HUDEP-2 (cell line): ENCODE results near the gene SCN5A.

Experiments
- DNase-seq, 76 experiments: peaks; one replicate each; lab custom pipeline; 2025; ENCODE audit not compliant: unreplicated experiment in 76 of 76; lab: John Stamatoyannopoulos, UW

SCN5A gene

DNA sequence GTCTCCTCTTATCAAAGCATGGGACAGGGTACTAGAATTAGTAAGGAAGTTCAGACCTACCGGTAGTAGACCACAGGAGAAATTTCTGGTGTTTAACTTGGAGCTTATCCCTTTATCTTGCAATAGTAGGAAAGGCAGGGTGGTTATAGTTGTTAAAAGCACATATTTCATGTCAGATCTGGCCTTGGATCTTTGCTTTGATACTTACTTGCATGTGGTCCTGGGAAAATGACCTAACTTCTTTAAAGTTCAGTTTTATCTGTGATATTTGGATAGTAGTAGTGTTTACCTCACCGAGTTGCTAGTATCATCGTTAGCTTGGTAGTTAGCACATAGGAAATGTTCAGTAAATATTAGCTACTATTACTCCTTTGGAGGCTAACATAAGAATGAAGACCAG, 137.9 kb downstream of the SCN5A start:
- no peak for DNase-seq

GRCh38 chr3:38510631-38511030, 138.9 kb downstream of the SCN5A start:
- no peak for DNase-seq

- no peak for DNase-seq
Measured at GRCh38 chr3:38509732-38510131, 139.8 kb downstream of the SCN5A start.

DNA sequence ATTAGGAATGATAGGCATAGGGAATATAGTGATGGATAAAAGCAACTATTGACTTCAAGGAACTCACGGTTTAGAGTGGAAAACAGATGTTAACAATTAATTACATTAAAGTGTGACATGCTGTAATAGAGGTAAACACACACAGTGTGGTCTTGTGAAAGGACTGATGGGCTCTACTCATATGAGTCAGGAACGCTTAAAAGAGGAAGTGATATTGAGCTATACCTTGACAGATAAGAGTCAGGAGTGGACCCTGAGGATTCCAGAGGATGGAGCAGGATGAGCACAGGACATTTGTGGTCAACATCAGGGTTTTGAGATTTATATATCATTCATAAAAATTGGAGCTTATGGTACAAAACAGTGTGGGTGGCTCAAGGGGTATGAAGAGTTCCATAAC, 142.4 kb downstream of the SCN5A start:
- DNase-seq: no peak

DNA sequence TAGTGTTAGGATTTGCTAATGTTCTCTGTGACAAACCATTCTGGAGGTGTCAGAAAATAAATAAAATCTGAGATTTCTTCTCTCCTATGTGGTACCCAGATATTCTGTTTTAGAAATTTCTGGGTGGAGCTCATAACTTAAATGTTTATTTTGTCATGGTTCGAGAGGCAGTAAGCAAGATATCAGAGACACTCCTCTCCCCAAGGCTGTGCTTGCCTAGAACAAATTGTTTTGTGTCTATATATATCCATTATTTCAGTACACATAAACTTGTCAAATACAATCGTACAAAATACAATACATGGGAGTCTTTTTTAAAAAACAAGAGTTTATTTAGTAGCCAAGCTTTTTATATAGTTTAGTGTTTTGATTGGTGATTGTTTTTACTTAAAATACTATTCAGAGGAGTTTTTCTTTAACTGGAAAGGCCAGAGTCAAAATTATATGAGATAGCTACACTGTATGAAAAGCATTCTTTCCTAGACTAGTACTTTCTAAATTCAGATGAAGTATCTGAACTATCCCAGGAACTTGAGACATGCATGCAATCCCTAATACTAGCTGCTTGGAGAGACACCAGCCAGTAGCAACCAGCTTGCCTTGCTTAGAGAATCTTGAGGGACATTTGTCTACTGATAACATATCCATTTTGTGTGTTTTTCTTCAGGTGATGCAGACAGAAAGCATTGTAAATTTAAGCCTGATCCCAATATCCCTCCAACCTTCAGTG, 148.6 kb downstream of the SCN5A start:
- no peak for DNase-seq
